GM10248 (cell line): ENCODE data around the gene FAR1.

Experiments
- CTCF ChIA-PET: fragments of 300-600 bp; sonication (Branson Sonifier 250); formaldehyde crosslinking; extraction: SDS; loops from one replicate; lab custom pipeline; 2021; ENCODE audit warnings: antibody characterized with exemption; lab: Yijun Ruan, JAX
- POLR2A ChIA-PET: fragments of 350-650 bp; sonication (Branson Sonifier 250); formaldehyde crosslinking; extraction: SDS; loops from one replicate; lab custom pipeline; 2020; ENCODE audit warnings: antibody characterized with exemption; lab: Yijun Ruan, JAX
- DNase-seq: peaks from one replicate; pipeline ENCODE4 v3.0.0; 2012; ENCODE audit errors: extremely low spot score
- TF ChIP-seq, protein P1 (sequence below): IDR thresholded peaks from 2 replicates; pipeline ENCODE4 v1.5.1; 2012; ENCODE audit warnings: mild to moderate bottlenecking, low read depth; ENCODE audit errors: extremely low read depth, missing control alignments, control extremely low read depth

FAR1 gene

DNA sequence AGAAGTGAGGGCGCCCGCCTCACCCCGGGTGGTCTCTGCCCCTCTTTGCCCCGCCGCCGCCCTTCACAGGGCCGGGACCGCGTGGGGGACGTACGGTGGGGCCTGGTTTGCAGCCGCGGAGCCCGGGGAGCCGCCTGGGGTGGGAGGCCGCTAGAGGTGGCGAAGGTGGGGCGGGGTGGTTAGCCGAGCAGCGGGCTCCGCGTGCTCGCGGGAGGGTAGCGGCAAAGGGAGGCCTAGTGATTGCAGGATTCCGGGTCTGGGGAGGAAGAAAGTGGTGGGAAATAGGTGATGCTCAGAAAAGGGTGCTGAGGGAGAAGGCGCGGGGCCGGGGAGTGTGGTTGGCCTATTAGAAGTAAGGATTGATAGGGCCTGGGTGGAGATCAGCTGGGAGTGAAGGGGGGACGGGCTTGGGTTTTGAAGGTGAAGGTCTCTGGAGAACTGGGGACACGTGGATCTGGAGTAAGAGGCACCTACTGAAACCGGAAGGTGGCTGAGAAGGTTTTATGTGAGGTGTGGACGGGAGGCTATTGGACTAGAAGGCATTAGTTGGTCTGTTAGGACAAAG, 571 bp downstream of the FAR1 start:
- ChIA-PET POLR2A (no interaction called here), CTCF (interaction anchor here (1.2 to 2.1 kb wide), 3 partner anchors 8 to 25 kb away, joined by 3 to 10 read pairs (median 5); no protein-coding TSS in a partner anchor)
- TF ChIP-seq, protein P1, sequence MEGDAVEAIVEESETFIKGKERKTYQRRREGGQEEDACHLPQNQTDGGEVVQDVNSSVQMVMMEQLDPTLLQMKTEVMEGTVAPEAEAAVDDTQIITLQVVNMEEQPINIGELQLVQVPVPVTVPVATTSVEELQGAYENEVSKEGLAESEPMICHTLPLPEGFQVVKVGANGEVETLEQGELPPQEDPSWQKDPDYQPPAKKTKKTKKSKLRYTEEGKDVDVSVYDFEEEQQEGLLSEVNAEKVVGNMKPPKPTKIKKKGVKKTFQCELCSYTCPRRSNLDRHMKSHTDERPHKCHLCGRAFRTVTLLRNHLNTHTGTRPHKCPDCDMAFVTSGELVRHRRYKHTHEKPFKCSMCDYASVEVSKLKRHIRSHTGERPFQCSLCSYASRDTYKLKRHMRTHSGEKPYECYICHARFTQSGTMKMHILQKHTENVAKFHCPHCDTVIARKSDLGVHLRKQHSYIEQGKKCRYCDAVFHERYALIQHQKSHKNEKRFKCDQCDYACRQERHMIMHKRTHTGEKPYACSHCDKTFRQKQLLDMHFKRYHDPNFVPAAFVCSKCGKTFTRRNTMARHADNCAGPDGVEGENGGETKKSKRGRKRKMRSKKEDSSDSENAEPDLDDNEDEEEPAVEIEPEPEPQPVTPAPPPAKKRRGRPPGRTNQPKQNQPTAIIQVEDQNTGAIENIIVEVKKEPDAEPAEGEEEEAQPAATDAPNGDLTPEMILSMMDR: no peak
- peak; percentile 43 for DNase-seq

DNA sequence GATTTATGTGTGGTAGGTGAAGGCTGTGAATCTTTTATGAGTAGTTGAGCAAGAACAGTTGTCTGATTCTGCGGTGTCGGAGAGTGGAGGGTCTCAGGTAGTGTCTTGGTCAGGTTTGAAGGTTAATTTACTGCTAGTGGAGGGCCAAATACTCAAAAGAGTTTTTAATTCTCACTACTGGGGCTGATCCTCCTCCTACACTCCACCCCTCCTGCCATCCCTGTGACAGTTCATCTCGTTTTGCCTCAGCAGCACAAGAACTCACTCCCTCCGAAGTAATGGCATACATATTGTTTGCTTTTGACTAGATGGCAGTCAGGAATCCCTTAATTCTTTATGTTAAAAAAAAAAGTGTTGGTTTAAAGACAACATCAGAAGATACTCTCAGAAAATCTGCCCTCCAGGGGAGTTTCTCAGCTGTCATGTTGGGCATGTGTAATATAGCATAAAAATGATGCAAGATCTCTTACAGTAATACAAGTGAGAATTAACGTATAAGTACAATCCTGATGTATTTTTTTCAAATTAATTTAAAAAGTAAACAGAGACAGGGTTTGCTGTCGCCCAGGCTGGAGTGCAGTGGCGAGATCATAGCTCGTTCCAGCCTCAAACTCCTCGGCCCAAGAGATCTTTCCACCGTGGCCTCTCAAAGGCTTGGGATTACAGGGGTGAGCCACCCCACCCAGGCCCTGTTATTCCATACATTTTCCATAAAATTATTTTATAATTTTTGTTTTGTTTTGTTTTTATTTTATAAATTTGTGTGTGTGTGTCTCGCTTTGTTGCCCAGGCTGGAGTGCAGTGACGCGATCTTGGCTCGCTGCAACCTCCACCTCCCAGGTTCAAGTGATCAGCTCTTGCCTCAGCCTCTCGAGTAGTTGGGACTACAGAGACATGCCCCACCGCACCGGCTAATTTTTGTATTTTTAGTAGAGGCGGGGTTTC, 1.3 kb downstream of the FAR1 start:
- CTCF ChIA-PET: interaction anchor here (1.2 kb wide), 1 partner anchor 7 kb away, joined by 3 read pairs; no protein-coding TSS in a partner anchor

DNA sequence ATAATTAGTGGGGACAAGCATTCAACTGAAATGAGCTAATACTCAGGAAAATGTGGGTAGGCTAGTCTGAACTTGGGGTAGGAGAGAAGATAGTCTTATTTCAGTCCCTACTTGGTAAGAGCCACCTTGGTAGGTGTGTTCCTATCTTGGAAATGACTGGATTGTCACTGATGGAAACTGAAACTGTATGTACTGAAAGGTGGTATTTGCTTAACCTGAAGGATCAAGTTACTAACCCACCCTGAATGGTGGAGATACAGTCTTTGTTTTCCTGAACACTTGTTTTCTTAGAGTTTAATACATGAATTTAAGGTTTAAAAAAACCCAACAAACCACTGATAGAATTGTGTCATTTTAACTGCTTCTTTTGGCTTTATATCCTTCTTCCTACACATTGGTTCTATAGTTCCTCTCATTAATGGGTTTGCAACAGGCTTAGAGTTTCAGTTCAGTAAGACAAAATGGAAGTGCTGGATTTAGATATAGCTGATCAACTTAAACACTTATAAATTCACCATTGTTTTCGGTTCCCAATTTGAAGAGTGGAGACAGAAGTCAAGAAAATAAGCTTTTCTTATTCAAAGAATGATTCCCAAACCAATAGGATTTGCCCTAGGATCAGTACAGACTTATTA, 4.2 kb downstream of the FAR1 start:
- ChIA-PET POLR2A (no interaction called here), CTCF (interaction anchor here (0.8 to 2.5 kb wide), 8 partner anchors 8 to 186 kb away, joined by 3 to 9 read pairs (median 6); no protein-coding TSS in a partner anchor)
- DNase-seq: peak; percentile 13
- TF ChIP-seq, protein P1: no peak

More for the DNA sequence above, 1.3 kb downstream of the FAR1 start:
- DNase-seq: peak; percentile 12
- POLR2A ChIA-PET: interaction anchor here (0.6 kb wide), 1 partner anchor 230 kb away, joined by 3 read pairs; no protein-coding TSS in a partner anchor
- TF ChIP-seq, protein P1: no peak

DNA sequence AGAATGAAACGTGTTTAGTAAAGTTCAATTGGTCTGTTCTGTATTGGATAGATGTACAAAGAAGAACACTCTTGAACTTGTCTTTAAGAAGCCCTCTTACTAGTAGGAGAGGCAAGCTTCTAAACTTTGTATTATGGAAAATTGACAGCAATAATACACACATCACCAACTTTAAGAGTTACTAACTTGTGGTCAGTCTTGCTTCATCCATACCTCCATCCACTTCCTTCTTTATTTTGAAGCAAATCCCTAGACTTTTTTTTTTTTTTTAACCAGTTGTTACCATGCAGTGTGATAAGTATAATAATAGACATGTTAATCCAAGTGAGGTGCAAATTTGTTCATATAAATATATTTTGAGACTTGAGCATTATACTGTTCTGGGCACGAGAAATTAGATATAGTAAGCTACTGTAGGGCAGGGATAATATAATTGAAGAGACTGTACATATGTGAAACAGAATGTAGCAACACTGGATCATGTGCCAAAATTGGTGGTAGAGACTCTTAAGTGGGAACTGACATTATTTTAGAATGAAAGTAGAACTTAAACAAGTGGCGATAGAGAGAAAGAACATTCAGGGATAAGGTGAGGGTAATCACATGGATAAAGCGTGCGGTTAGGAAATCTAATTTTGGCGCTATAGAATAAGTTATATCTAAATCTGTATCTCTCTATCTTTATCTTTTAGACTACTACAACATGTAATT, 6.5 kb downstream of the FAR1 start:
- TF ChIP-seq, protein P1: no peak
- DNase-seq: no peak
- POLR2A ChIA-PET: no interaction called here
- CTCF ChIA-PET: interaction anchor here (1.5 kb wide), 1 partner anchor 9 kb away, joined by 3 read pairs; no protein-coding TSS in a partner anchor

DNA sequence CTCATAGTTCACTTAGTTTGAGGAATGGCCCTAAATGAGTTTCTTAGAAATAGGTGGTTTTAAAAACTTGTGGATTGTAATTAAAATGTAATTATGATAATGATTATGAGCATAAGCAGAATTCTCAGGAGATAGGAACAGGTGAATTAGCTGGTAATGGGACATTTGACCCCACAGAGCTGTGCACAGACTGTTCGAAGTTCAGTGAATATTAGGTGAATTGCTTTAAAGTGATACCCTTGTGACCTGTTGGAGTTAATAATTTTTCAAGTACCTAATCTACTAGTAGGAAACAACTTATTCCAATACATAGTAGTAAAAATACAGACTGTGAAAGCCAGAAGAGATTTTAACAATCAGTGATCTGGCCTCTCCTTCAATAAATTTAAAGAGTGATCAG, 8.1 kb downstream of the FAR1 start:
- ChIA-PET POLR2A (no interaction called here), CTCF (interaction anchor here (0.8 to 1.9 kb wide), 5 partner anchors 8 to 18 kb away, joined by 3 to 8 read pairs (median 5); partner anchors contain the start of gene FAR1)
- TF ChIP-seq, protein P1: no peak
- DNase-seq: no peak

DNA sequence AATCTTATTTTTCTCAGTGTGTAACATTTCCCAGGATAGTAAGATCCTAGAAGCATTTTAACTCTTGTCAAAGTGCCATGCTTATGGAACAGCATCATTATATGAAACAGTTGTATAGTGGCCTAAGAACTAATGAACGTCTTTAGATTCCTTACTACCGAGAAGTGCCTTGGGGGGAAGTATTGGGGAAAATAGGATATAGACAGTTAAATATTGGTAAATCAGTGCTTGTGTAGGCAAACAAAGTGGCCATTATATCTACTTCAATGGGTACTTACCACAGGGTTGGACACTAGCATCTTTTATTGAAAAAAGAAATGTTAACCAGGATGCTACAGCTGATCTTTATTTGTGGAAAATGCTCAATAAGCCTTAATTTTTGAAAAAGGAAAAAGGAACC, 11.3 kb downstream of the FAR1 start:
- DNase-seq: no peak
- CTCF ChIA-PET: interaction anchor here (1.6 to 2.7 kb wide), 3 partner anchors 8 to 15 kb away, joined by 6 to 8 read pairs (median 6); partner anchors contain the start of gene FAR1
- POLR2A ChIA-PET: no interaction called here
- TF ChIP-seq, protein P1: no peak
